Gastroesophageal sphincter (tissue), 3 donors: ENCODE data around the gene ZNF845.

ENCODE experiments used
- POLR2A ChIP-seq, 2 donors: fragments of 450-650 bp; IDR thresholded peaks; one replicate each; pipeline ENCODE4 v1.6.1; 2017; ENCODE audit warnings: antibody characterized with exemption in 2 of 2, mild to moderate bottlenecking in 2 of 2, moderate library complexity in 1 of 2
- TF ChIP-seq, protein P1 (sequence below), 4 experiments: fragments of 200-600 bp in 2 of 4; fragments of 450-650 bp in 2 of 4; sonication (generic) in 1 of 4; IDR thresholded peaks; one replicate each; pipeline ENCODE4 v1.5.1; 2017 to 2019; ENCODE audit warnings: antibody characterized with exemption in 4 of 4, mild to moderate bottlenecking in 2 of 4, moderate library complexity in 2 of 4

DNA sequence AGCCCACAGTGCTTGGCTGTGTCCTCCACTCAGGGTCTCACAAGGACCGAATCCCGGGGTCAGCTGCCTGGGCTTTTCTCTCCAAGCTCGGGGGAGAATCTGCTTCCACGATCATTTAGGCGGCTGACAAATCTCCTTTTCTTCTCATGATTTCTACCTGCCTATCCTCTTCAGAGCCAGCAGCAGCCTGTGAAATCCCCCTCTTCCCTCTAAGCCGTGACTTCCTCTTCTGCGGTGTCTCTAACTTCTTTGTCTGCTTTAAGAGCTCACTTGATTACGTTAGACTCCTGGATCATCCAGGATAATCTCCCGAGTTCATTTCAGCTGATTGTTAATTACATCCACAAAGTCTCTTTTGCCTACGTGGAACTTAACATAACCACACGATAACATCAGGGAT, 22.5 kb upstream of the ZNF845 start:
- TF ChIP-seq, protein P1, sequence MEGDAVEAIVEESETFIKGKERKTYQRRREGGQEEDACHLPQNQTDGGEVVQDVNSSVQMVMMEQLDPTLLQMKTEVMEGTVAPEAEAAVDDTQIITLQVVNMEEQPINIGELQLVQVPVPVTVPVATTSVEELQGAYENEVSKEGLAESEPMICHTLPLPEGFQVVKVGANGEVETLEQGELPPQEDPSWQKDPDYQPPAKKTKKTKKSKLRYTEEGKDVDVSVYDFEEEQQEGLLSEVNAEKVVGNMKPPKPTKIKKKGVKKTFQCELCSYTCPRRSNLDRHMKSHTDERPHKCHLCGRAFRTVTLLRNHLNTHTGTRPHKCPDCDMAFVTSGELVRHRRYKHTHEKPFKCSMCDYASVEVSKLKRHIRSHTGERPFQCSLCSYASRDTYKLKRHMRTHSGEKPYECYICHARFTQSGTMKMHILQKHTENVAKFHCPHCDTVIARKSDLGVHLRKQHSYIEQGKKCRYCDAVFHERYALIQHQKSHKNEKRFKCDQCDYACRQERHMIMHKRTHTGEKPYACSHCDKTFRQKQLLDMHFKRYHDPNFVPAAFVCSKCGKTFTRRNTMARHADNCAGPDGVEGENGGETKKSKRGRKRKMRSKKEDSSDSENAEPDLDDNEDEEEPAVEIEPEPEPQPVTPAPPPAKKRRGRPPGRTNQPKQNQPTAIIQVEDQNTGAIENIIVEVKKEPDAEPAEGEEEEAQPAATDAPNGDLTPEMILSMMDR (IDR thresholded peaks at IDR 0.05): no peak
- no peak for TF ChIP-seq POLR2A (IDR thresholded peaks at IDR 0.05)
